Lower leg skin (tissue), 3 donors: ENCODE results near the gene SFMBT1.

Experiments used
- CTCF ChIP-seq, 3 donors: fragments of 450-650 bp; IDR thresholded peaks; one replicate each; pipeline ENCODE4 v1.5.1; 2016; ENCODE audit warnings: antibody characterized with exemption in 3 of 3, mild to moderate bottlenecking in 3 of 3, moderate library complexity in 2 of 3
- POLR2A ChIP-seq, 2 donors: fragments of 450-650 bp; IDR thresholded peaks; one replicate each; pipeline ENCODE4 v1.6.1; 2016 to 2017; ENCODE audit warnings: antibody characterized with exemption in 2 of 2, mild to moderate bottlenecking in 1 of 2, moderate library complexity in 1 of 2

- no peak for TF ChIP-seq CTCF (IDR thresholded peaks at IDR 0.05)
- no peak for TF ChIP-seq POLR2A (IDR thresholded peaks at IDR 0.05)
Observed at GRCh38 chr3:52880047-52880446, 165.8 kb downstream of the SFMBT1 start.
